LoVo (cell line): ENCODE results near the gene ITPKB.
"Not testable (repeated sequence)": the region's sequence is repeated elsewhere in the genome, so short reads cannot be mapped to it uniquely, and the experiment has no call there.

ENCODE experiments used
- DNase-seq: peaks from one replicate; pipeline ENCODE4 v3.0.0-alpha.2; 2016; ENCODE audit warnings: low spot score

ITPKB gene

DNA sequence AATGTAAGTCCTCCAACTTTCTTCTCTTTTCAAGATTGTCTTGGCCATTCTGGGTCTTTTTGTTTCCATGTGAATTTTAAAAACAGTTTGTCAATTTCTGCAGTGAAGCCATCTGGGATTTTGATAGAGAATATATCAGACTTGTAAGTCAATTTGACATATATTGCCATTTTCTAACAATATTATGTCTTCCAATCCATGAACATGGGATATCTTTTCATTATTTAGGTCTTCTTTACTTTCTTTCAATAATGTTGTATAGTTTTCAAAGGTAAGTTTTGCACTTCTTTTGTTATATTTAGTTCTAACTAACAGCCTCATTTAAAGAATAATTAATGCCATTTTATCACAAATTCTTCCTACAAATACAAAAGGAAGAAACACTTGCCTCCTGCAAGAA is 117.1 kb downstream of the ITPKB start:
- no peak for DNase-seq

DNA sequence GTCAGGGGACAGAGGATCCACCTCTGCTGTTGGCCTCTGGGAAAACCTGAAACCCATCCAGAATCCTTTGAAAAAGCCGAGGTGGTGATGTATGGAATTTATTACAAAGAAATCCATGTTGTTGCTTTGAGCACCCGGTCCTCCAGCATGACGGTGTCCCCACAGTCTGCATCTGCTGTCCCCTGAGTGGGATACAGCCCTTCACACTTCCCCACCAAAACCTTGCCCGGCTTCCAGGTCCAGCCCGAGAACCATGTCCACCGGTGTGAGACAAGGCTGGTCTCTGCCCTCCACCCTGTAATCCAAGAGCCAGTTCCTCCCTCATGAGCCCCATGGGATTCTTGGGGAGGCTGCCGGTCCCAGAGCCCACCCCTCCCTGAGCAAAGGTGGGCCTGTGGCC is 120.1 kb downstream of the ITPKB start:
- DNase-seq, result no peak

DNA sequence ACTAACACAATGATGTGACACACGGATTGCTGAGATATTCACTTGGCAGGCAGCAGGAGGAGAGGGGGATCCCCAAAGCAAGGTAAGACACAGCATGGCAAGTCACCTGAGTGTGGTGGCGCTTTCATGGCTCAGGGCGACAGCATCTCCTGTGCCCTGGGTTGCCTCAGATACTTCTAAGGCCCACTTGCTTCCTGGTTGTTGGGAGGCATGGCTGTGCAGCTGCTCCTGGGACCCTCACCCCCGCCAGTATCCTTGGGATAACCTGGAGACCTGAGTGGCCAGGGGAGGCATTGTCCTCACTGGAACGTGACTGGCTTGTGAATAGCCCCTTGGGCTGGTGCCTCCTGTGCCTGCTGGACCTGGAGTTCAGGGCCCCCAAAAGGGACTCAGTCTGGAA is 120.7 kb downstream of the ITPKB start:
- DNase-seq, result no peak

DNA sequence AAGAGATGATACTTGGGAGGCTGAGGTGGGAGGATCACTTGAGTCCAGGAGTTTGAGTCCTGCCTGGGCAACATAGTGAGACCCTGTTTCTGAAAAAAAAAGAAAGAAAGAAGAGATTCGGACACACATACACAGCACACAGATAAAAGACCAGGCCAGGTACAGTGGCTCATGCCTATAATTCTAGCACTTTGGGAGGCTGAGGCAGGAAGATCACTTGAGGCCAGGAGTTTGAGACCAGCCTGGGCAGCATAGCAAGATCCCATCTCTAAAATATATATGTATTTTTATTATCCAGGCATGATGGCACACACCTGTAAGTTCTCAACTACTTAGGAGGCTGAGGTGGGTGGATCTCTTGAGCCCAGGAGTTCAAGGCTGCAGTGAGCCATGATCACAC is 121.4 kb downstream of the ITPKB start:
- not testable (repeated sequence) for DNase-seq

DNA sequence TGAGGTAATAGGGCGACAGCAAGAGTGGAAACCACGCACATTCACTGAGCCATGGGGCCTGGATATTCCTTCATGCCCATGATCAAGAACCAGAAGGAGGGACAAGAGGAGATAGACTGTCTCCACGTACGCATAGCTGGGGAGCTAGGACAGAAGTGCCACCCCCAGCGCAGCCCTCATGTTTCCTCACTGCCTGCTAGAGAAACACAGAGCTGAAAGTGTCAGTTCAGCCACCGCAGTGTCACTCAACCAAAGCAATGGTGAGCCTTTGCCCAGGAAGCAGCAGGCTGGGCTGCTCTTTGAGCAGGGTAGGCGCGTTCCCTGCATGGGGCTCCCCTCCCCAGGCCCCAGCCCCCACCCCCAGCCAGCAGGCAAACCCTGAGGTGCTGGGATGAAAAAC is 122.0 kb downstream of the ITPKB start:
- no peak for DNase-seq

DNA sequence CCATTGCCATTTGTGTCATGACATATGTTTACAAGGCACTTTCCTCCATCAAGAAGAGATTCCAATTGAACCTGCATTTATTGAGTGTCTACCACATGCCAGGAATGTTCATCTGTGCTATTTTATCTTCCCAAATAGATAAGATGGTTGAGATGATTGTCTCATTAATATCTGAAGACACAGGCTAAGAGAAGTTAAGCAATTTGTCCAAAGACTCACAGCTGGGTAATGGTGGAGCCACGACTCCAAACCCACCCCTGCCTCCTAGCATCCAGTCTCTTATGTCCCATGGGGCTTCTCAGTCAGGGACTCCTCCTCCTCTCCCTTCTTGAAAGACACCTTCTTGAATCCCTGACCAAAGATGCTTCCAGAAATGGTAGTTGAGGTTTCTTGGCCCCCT is 122.4 kb downstream of the ITPKB start:
- no peak for DNase-seq

DNA sequence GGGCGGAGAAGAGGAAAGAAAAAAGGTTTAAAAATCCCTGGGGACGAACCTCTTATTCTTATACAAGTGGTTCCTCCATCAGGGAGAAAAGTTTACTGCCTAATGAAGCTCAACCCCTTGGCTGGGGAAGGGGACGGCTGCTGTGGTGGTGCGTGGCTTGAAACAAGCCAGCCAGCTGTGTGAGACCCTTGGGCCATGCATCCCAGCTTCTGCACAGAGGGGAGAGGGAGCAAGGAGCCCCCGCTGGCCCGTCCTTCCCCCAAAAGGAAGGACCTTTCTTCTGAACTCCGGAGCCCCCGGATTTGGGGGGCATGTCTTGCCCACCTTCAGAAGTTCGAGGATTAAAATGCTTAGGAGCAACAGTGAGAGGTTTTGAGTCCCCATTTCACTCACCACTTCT is 123.2 kb downstream of the ITPKB start:
- no peak for DNase-seq

DNA sequence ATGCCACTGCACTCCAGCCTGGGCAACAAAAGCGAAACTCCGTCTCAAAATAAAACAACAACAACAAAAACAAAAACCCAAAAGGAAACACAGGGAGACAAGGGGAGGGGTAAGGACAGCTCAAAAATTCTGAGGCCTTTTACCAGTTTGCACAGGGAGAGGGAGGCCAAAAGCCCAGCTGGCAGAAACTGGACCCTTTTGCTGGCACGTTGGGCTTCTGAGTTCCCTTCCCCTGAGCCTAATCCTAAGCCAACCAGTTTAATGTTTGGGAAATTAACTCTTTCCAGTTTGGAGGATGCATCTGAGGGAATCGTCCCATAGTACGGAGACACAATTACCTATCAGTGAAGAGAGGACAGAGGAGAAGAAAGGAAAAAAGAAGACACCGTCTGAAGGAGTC is 127.1 kb downstream of the ITPKB start:
- not testable (repeated sequence) for DNase-seq

DNA sequence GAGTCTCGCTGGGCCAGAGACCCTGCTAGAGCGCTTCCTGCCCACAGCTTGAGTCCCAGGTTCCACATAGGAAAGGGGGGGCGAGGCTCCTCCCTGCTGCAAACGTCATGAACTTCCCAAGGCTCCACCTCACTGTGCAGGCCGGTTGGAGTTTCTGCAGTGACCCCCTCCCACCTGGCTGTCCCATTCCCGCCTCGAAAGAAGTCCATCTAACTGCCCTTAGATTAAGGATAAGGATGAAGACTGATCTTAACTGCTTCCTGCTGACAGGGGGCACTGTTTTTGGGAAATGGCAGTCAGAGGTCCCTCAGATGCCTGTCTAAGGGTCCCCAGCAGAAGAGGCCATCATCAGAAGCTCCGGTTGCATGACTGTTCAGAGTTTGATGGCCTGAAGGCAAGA is 127.8 kb downstream of the ITPKB start:
- no peak for DNase-seq

DNA sequence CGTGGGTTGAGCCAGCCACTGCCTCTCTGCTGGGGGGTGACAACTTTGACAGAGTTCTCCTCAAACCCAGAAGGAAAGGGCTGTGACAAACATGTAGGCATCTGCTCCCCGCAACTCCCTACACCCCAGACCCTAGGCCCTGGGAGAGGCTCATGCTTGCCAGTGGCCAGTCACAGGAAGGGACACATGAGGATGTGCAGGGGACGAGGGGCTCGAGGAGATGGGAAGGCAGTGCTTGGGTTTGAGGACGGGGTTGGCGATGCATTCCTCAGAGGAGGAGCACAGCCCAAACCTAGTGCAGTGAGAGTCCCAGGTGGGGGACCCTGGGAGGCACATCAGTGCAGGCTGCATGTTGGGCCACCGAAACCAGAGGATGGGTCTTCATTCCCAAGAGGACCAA is 128.4 kb downstream of the ITPKB start:
- DNase-seq, result no peak

DNA sequence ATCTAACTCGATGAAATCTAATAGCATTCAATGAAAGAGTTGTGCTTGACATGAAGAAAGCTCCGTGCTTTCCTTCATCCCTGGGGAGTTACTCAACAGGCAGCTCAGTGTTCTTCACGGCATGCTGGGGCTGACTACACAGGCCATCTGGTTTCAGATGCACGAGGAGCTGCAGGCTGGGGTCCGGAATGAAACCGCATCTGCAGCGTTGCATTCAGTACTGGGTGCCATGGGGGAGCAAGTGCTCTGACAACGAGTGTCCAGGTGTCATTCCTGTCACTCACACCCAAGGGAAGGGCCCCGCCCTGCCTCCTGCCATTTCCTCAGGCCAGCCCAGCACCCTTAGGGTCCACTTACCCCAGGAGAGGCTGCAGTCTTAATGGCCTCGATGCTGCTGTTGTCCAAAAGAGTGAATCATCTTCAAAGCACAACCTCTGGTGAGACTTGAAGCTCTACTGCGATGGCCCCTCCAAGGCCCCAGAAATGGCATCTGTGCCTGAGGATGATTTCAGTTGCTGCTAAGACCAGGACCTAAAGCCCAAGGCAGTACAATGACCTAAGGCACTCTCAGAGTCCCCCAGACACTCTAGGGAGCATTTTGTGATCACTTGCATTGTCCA is 129.1 kb downstream of the ITPKB start:
- DNase-seq, result no peak

DNA sequence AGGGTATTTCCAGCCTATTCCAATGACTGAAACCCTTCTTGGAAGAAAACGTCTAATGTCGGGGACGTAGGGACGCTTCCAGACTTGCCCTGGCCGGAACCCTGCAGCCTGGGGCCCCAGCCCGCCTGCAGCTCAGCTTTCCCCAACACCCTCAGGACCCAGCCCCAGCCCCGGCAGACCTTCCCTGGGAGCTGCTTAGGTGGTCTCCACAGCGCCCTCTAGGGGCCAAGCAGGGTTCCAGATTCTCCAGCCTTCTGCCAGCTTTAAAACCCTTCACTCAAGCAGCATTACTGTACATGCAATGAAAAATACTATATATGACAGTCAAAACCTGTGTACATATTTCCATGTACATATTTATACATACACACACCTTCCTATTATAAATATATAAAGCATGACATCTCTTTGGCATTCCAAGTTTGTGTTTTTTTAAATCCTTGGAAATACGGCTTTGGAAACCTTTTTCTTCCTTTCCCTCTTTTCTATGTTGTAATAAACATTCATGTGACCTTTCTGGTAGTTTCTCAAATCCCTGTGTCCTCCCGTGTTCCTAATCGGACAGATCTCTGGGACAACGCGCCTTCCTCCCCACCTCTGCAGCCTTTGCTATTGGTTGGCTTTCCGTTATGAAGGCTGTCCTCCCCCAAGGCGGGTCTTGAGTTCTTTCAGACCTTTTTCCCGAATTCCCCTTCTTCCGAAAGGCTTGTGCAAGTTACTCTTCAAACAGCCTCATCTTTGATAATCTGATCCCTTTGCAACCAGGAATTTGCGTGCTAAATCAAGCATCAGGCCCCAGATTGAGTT is 130.2 kb downstream of the ITPKB start:
- DNase-seq, result peak; percentile 50

DNA sequence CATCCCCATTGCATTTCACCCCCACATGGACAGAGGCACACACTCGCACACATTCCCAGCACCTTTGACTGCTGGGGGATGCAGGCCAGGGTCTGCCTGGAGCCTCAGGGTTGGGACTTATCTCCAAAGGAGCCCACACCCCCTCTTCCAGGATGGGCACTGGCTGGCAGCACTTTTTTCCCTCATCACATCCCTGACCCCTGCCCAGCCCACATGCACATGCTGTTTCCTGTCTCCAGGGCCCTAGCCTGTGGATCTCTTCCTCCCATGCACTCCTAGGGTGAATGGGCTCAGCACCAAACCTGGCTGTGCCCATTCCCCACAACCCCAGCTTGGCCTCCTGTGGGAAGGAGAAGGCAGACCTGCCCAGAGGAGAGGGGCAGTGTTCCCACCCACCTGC is 131.3 kb downstream of the ITPKB start:
- DNase-seq, result no peak

DNA sequence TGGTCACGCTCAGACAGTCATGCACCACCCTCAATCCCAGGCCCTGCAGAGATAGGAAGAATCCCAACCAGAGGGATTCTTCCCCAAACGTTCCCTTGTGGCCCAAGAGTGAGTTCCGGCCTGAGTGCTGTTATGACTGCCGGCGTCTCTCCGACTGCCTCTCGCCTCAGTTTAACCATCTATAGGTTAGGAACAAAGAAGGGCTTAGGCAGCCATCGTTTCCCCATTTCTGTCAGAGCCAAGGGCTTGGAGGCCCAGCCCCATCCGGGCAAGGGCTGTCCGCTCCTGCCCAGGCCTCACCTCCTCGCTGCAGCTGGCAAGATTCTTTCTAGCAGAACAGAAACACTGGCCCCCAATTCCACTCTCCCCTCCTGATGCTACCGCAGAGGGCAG is 131.8 kb downstream of the ITPKB start:
- no peak for DNase-seq

DNA sequence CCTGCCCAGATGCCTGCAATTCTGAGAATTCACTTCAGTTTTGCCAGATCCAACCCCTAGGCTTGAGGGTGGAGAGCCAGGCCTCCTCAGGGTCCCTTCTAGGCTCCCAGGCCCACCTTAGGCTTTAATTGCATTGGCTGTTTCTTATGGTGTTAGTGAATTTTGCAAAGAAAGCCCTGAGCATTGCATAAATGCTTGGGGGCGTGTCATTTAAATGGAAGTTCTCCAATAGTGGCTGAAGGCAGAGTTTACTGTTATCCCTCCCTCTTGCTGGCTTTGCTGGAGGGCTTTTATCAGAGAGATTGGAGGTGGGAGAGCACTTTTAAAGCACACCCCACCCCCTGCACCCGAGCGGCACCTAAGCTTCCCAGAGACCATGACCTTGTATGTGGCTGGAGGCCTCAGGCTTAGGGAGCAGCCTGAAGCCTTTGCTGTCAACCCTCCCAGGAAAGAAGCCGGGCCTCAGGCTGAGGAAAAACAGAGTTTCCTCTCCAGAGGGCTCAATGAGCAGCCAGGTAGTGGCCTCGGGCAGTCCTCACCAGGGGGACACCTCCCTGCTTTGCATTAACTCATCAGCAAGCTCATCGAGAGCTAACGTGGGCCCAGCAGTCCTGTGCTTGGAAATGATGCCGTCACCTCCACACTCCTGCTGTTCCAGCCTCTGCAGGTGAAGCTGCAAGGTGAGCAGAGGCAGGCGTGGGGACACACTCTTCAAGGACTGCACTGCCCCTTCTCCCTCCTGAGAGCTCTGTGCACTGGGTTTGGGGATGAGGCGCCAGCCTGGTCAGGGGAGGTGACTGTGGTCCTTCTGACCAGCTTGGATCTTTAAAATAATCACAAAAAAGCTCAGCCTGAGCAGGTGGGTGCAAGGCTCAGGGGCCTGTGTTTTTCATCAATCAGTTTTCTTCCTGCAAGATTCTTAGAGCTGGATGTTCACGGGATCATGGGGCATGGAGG is 132.5 kb downstream of the ITPKB start:
- no peak for DNase-seq

DNA sequence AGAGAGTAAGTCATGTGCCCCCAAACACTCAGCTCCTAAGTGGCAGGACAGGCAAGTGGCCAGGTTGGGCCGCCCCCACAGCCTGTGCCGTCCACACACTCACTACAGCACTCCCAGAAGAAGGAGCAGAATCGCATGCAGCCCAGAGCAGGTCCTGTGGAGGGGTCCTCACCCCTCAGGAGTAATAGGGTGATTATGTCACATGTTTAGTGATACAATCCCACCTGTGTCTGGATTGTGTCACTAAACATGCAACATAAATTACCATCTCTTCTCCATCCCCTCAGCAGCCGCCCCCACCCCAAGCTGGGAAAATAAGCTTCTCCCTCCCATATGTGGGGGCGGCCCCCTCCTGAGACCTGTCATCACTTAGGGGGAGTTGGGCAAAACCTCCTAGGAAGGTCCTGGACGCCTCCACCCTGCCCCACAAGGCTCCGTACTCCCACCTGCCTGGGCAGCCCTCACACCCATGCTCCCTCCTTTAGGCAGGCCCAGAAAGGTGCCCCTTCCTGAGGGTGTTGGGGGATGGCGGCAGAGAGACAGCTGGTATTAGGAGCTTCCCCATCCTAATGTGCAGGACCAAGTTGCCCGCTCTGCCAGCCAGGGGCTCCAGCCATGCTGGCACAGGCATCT is 133.6 kb downstream of the ITPKB start:
- no peak for DNase-seq

DNA sequence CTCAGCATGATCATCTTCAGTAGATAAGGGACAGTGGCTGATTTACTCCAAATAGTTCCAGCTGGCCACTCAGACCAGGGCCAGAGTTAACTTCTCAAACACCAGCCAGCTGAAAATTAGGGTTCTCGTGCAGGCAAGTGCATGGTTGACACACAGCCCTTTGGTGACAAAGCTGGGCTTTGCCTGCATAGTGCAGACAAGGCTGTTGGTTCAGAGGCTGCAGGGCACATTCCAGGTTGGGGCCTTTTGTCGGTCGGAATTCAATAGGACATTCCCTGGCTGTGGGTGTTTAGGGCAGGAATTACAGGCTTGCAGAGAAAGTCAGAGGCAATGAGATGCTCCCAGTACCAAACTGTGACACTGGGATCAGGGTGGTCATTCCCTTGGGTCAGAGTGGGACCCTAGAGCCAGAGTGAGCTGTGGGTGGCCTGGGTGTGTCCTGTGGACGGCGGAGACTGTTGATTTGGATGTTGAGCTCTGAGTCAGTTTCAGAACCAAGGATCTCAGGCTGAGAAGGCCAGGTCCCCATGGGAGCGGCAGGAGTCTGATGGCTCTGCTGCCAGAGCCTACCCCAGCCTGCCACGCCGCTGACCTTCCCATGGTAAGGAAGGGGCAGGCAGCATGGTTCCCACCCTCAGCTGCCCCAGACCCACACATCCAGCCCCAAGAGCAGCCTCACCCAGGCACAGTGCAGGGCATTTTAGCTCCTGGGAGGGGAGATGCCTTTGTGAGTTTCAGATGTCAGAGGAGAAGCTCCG is 134.3 kb downstream of the ITPKB start:
- DNase-seq, result no peak

DNA sequence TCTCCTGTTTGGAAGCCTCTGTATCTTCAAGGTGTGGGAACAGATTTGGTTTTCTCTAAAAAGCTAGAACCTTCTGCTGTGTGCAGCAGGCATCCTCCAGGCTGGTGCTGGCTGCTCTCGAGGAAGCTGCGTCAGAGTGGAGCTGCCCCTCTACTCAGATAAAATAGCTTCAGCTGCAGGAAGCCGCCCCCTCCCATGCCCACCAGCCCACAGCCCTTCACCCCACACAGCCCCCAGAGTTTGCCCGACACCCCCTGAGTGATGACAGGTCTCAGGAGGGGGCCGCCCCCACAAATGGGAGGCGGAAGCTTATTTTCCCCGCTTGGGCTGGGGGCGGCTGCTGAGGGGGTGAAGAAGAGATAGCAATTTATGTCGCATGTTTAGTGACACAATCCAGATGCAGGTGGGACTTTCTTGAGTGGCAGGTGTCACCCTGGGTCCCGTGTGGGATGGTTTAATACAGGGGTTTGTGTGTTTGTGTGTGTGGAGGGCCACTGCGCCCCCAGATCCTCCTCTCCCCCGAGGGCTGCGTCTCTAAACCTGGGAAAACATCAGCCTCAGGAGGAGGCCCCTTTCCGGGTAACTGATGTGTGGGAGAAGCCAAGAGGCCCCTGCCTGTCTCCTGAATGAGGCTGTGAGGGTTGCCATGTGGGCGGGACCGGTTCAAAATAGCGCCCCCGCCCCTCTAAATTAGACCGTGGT is 135.1 kb downstream of the ITPKB start:
- DNase-seq, result no peak

DNA sequence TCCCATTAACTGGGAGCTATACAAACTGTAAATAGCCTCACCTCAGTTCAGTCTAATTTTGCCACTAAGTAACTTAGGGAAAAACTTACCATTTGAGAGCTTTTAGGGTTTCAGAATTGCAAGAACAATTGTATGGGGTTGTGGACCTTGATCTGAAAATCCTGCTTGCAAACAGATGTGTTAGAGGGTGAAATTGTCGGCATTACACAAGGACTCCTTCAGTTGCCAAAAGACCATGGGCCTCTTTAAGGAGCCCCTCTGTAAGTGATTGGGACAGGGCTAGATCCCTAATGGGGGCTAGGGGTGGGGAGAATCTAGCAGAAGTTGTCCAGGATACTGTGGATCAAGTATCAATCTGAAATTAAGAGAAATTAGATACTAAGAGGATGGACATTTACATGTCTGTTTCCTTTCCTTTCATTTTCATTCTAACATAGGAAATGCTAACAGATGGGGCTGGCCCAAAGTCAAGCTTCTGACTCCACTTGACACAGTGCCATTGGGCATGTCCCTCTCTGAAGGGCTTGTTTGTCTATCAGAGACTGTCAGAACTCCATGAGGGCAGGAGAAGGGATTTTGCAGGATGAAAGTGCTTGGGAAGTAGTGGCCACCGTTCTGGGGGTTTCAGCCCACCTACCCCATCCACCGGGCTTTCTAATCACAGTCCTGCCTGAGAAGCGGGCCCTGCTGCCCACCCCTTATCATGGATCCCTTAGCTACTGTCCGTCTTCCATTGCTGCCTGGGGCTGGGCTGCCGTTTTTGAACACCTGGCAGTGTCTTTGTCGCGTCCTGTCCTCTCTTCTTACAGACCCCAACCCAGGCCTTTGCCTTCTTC is 135.8 kb downstream of the ITPKB start:
- no peak for DNase-seq
